ENCODE measurements around the gene DYNLT3.
A peak's percentile ranks its signal among the peaks of the same experiment; 100 is the strongest.

The DYNLT3 gene

GRCh38 chrX:37867536-37868153 lies 20.3 kb upstream of the DYNLT3 start:
- TF ChIP-seq CTCF (IDR thresholded peaks at IDR 0.05; ENCODE audit: low read depth, low read length), result no peak
- H3K4me3 ChIP-seq (replicated peaks in 1 of 2; ENCODE audit: low read depth in 2 of 2, low read length in 2 of 2), result no peak overlapping the region
- DNase-seq (ENCODE audit: low read depth in 2 of 2), result no peak

GRCh38 chrX:37863728-37864127 lies 16.4 kb upstream of the DYNLT3 start:
- no peak overlapping the region for H3K4me3 ChIP-seq (replicated peaks in 1 of 2; ENCODE audit: low read depth in 2 of 2, low read length in 2 of 2)
- TF ChIP-seq CTCF (IDR thresholded peaks at IDR 0.05; ENCODE audit: low read depth, low read length), result no peak
- no peak for DNase-seq (ENCODE audit: low read depth in 2 of 2)

- no peak overlapping the region for H3K4me3 ChIP-seq (replicated peaks in 1 of 2; ENCODE audit: low read depth in 2 of 2, low read length in 2 of 2)
- DNase-seq (ENCODE audit: low read depth in 2 of 2), result no peak
- TF ChIP-seq CTCF (IDR thresholded peaks at IDR 0.05; ENCODE audit: low read depth, low read length), result no peak
Measured at GRCh38 chrX:37862851-37863250, 15.5 kb upstream of the DYNLT3 start.

- peak in 1 of 2 donors; percentile 2 for DNase-seq (ENCODE audit: low read depth in 2 of 2)
- H3K4me3 ChIP-seq (replicated peaks in 1 of 2; ENCODE audit: low read depth in 2 of 2, low read length in 2 of 2), result no peak overlapping the region
- TF ChIP-seq CTCF (IDR thresholded peaks at IDR 0.05; ENCODE audit: low read depth, low read length), result no peak
Measured at GRCh38 chrX:37860721-37861120, 13.3 kb upstream of the DYNLT3 start.

- no peak for TF ChIP-seq CTCF (IDR thresholded peaks at IDR 0.05; ENCODE audit: low read depth, low read length)
- no peak for DNase-seq (ENCODE audit: low read depth in 2 of 2)
Measured at GRCh38 chrX:37854748-37855147, 7.4 kb upstream of the DYNLT3 start.

GRCh38 chrX:37854148-37854547 lies 6.8 kb upstream of the DYNLT3 start:
- TF ChIP-seq CTCF (IDR thresholded peaks at IDR 0.05; ENCODE audit: low read depth, low read length), result no peak

More at GRCh38 chrX:37854748-37855147, 7.4 kb upstream of the DYNLT3 start:
- H3K4me3 ChIP-seq (replicated peaks in 1 of 2; ENCODE audit: low read depth in 2 of 2, low read length in 2 of 2), result no peak overlapping the region

GRCh38 chrX:37847733-37848197 lies 394 bp upstream of the DYNLT3 start:
- DNase-seq (ENCODE audit: low read depth in 2 of 2), result no peak
- H3K4me3 ChIP-seq (replicated peaks in 1 of 2; ENCODE audit: low read depth in 2 of 2, low read length in 2 of 2), result peak overlapping the region; percentile 74
- TF ChIP-seq CTCF (IDR thresholded peaks at IDR 0.05; ENCODE audit: low read depth, low read length), result no peak

More at GRCh38 chrX:37854148-37854547, 6.8 kb upstream of the DYNLT3 start:
- H3K4me3 ChIP-seq (replicated peaks in 1 of 2; ENCODE audit: low read depth in 2 of 2, low read length in 2 of 2), result no peak overlapping the region
- no peak for DNase-seq (ENCODE audit: low read depth in 2 of 2)

Measured in cardiac fibroblast (primary cell).